ENCODE data around the gene PDPK1.
"Not testable (repeated sequence)": the region's sequence is repeated elsewhere in the genome, so short reads cannot be mapped to it uniquely, and the experiment has no call there.

DNA sequence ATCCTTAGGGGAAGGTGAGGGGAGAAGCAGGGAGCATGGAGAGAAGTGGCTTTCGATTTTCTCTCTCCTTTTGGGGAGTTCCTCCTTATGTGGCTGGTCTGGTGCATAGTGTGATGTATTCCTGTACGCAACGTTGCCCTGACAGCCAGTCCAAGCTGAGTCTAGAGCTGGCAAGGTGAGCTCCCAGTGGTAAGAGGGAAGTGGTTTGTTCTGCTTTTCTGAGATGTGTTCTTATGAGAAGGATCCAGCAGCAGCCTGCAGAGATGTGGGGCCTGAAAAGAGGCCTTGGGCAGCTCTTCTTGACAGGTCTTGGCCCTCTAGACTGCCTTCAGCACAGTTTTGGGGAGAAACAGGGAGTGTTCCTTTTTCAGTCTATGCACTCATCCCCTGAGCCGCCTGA is 3.1 kb downstream of the PDPK1 start:
- TF ChIP-seq, protein P1, sequence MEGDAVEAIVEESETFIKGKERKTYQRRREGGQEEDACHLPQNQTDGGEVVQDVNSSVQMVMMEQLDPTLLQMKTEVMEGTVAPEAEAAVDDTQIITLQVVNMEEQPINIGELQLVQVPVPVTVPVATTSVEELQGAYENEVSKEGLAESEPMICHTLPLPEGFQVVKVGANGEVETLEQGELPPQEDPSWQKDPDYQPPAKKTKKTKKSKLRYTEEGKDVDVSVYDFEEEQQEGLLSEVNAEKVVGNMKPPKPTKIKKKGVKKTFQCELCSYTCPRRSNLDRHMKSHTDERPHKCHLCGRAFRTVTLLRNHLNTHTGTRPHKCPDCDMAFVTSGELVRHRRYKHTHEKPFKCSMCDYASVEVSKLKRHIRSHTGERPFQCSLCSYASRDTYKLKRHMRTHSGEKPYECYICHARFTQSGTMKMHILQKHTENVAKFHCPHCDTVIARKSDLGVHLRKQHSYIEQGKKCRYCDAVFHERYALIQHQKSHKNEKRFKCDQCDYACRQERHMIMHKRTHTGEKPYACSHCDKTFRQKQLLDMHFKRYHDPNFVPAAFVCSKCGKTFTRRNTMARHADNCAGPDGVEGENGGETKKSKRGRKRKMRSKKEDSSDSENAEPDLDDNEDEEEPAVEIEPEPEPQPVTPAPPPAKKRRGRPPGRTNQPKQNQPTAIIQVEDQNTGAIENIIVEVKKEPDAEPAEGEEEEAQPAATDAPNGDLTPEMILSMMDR (conservative IDR thresholded peaks at IDR 0.05; ENCODE audit: low read length): not testable (repeated sequence)
- TF ChIP-seq EZH2phosphoT487 (IDR thresholded peaks at IDR 0.05; ENCODE audit: borderline replicate concordance, low read depth, low read length): not testable (repeated sequence)

All from OCI-LY7 (cell line).